ENCODE measurements around the gene HKDC1. TPM values are rescaled to one million over a fixed set of nuclear protein-coding genes. Genes with fewer than 3 reads are reported as not detected.

Gene HKDC1
- total RNA-seq, 1 donor from 2014 or later, result 0.09 TPM

GRCh38 chr10:69239136-69239535, 19.0 kb downstream of the HKDC1 start:
- DNase-seq (ENCODE audit: low spot score), result no peak
- intact Hi-C loops (cut with micrococcal nuclease), result loop anchor here (5.0 kb wide), 2 partner anchors 78 to 168 kb away; no protein-coding TSS in a partner anchor
- H3K36me3 Mint-ChIP-seq (ENCODE audit: low read depth), result no peaks in the 10 kb centered on the region
- peaks cover 2% of the 10 kb centered on the region for H3K4me1 Mint-ChIP-seq (ENCODE audit: low read depth)
- no peak overlapping the region for H3K27ac Mint-ChIP-seq
- no peaks in the 10 kb centered on the region for H3K9me3 Mint-ChIP-seq
- H3K4me3 Mint-ChIP-seq (ENCODE audit: low read depth), result no peak overlapping the region
- H3K27me3 Mint-ChIP-seq (ENCODE audit: low read depth), result no peaks in the 10 kb centered on the region

GRCh38 chr10:69239816-69240434, 19.8 kb downstream of the HKDC1 start:
- H3K36me3 Mint-ChIP-seq (ENCODE audit: low read depth), result no peaks in the 10 kb centered on the region
- no peaks in the 10 kb centered on the region for H3K9me3 Mint-ChIP-seq
- DNase-seq (ENCODE audit: low spot score), result no peak
- H3K4me1 Mint-ChIP-seq (ENCODE audit: low read depth), result peaks cover 2% of the 10 kb centered on the region
- H3K27ac Mint-ChIP-seq, result no peak overlapping the region
- intact Hi-C loops (cut with micrococcal nuclease), result loop anchor here (5.0 kb wide), 2 partner anchors 77 to 167 kb away; no protein-coding TSS in a partner anchor
- H3K27me3 Mint-ChIP-seq (ENCODE audit: low read depth), result no peaks in the 10 kb centered on the region
- no peak overlapping the region for H3K4me3 Mint-ChIP-seq (ENCODE audit: low read depth)

GRCh38 chr10:69240455-69240854, 20.3 kb downstream of the HKDC1 start:
- Mint-ChIP-seq H3K9me3 (no peaks in the 10 kb centered on the region), H3K27me3 (ENCODE audit: low read depth) (no peaks in the 10 kb centered on the region), H3K36me3 (ENCODE audit: low read depth) (no peaks in the 10 kb centered on the region), H3K27ac (no peak overlapping the region), H3K4me1 (ENCODE audit: low read depth) (peaks cover 2% of the 10 kb centered on the region), H3K4me3 (ENCODE audit: low read depth) (no peak overlapping the region)
- no peak for DNase-seq (ENCODE audit: low spot score)
- intact Hi-C loops (cut with micrococcal nuclease), result no loop called here

GRCh38 chr10:69241575-69241974, 21.4 kb downstream of the HKDC1 start:
- intact Hi-C loops (cut with micrococcal nuclease), result no loop called here
- no peaks in the 10 kb centered on the region for H3K9me3 Mint-ChIP-seq
- no peak overlapping the region for H3K4me3 Mint-ChIP-seq (ENCODE audit: low read depth)
- no peaks in the 10 kb centered on the region for H3K36me3 Mint-ChIP-seq (ENCODE audit: low read depth)
- no peak overlapping the region for H3K27ac Mint-ChIP-seq
- DNase-seq (ENCODE audit: low spot score), result no peak
- H3K4me1 Mint-ChIP-seq (ENCODE audit: low read depth), result peaks cover 2% of the 10 kb centered on the region
- no peaks in the 10 kb centered on the region for H3K27me3 Mint-ChIP-seq (ENCODE audit: low read depth)

- H3K36me3 Mint-ChIP-seq (ENCODE audit: low read depth), result no peaks in the 10 kb centered on the region
- DNase-seq (ENCODE audit: low spot score), result no peak
- no peak overlapping the region for H3K4me3 Mint-ChIP-seq (ENCODE audit: low read depth)
- intact Hi-C loops (cut with micrococcal nuclease), result no loop called here
- H3K9me3 Mint-ChIP-seq, result no peaks in the 10 kb centered on the region
- no peak overlapping the region for H3K27ac Mint-ChIP-seq
- H3K27me3 Mint-ChIP-seq (ENCODE audit: low read depth), result no peaks in the 10 kb centered on the region
- H3K4me1 Mint-ChIP-seq (ENCODE audit: low read depth), result no peaks in the 10 kb centered on the region
Observed at GRCh38 chr10:69242040-69242851, 22.1 kb downstream of the HKDC1 start.

GRCh38 chr10:69242852-69243212, 22.7 kb downstream of the HKDC1 start:
- no peak for DNase-seq (ENCODE audit: low spot score)
- intact Hi-C loops (cut with micrococcal nuclease), result no loop called here
- no peaks in the 10 kb centered on the region for H3K9me3 Mint-ChIP-seq
- H3K27ac Mint-ChIP-seq, result no peak overlapping the region
- H3K27me3 Mint-ChIP-seq (ENCODE audit: low read depth), result no peaks in the 10 kb centered on the region
- H3K4me1 Mint-ChIP-seq (ENCODE audit: low read depth), result no peaks in the 10 kb centered on the region
- H3K36me3 Mint-ChIP-seq (ENCODE audit: low read depth), result no peaks in the 10 kb centered on the region
- H3K4me3 Mint-ChIP-seq (ENCODE audit: low read depth), result no peak overlapping the region

- intact Hi-C loops (cut with micrococcal nuclease), result no loop called here
- Mint-ChIP-seq H3K4me3 (ENCODE audit: low read depth) (no peak overlapping the region), H3K4me1 (ENCODE audit: low read depth) (no peaks in the 10 kb centered on the region), H3K27ac (no peak overlapping the region), H3K36me3 (ENCODE audit: low read depth) (no peaks in the 10 kb centered on the region), H3K27me3 (ENCODE audit: low read depth) (no peaks in the 10 kb centered on the region), H3K9me3 (no peaks in the 10 kb centered on the region)
- no peak for DNase-seq (ENCODE audit: low spot score)
Observed at GRCh38 chr10:69243817-69244216, 23.7 kb downstream of the HKDC1 start.

- no peak overlapping the region for H3K27ac Mint-ChIP-seq
- intact Hi-C loops (cut with micrococcal nuclease), result no loop called here
- H3K27me3 Mint-ChIP-seq (ENCODE audit: low read depth), result no peaks in the 10 kb centered on the region
- H3K4me1 Mint-ChIP-seq (ENCODE audit: low read depth), result no peaks in the 10 kb centered on the region
- no peaks in the 10 kb centered on the region for H3K36me3 Mint-ChIP-seq (ENCODE audit: low read depth)
- no peaks in the 10 kb centered on the region for H3K9me3 Mint-ChIP-seq
- DNase-seq (ENCODE audit: low spot score), result no peak
- H3K4me3 Mint-ChIP-seq (ENCODE audit: low read depth), result no peak overlapping the region
Observed at GRCh38 chr10:69246036-69246435, 25.9 kb downstream of the HKDC1 start.

- no peaks in the 10 kb centered on the region for H3K27me3 Mint-ChIP-seq (ENCODE audit: low read depth)
- no peaks in the 10 kb centered on the region for H3K9me3 Mint-ChIP-seq
- no peaks in the 10 kb centered on the region for H3K36me3 Mint-ChIP-seq (ENCODE audit: low read depth)
- intact Hi-C loops (cut with micrococcal nuclease), result no loop called here
- DNase-seq (ENCODE audit: low spot score), result no peak
- no peak overlapping the region for H3K27ac Mint-ChIP-seq
- no peaks in the 10 kb centered on the region for H3K4me1 Mint-ChIP-seq (ENCODE audit: low read depth)
- no peak overlapping the region for H3K4me3 Mint-ChIP-seq (ENCODE audit: low read depth)
Observed at GRCh38 chr10:69246581-69247312, 26.6 kb downstream of the HKDC1 start.

GRCh38 chr10:69247313-69247710, 27.2 kb downstream of the HKDC1 start:
- Mint-ChIP-seq H3K36me3 (ENCODE audit: low read depth) (no peaks in the 10 kb centered on the region), H3K9me3 (no peaks in the 10 kb centered on the region), H3K27ac (no peak overlapping the region), H3K4me1 (ENCODE audit: low read depth) (no peaks in the 10 kb centered on the region), H3K4me3 (ENCODE audit: low read depth) (no peak overlapping the region), H3K27me3 (ENCODE audit: low read depth) (no peaks in the 10 kb centered on the region)
- intact Hi-C loops (cut with micrococcal nuclease), result no loop called here
- no peak for DNase-seq (ENCODE audit: low spot score)

- H3K4me1 Mint-ChIP-seq (ENCODE audit: low read depth), result no peaks in the 10 kb centered on the region
Observed at GRCh38 chr10:69248117-69248730, 28.1 kb downstream of the HKDC1 start.

GRCh38 chr10:69250041-69250440, 29.9 kb downstream of the HKDC1 start:
- Mint-ChIP-seq H3K9me3 (no peaks in the 10 kb centered on the region), H3K27ac (no peak overlapping the region), H3K36me3 (ENCODE audit: low read depth) (no peaks in the 10 kb centered on the region), H3K27me3 (ENCODE audit: low read depth) (no peaks in the 10 kb centered on the region), H3K4me1 (ENCODE audit: low read depth) (no peaks in the 10 kb centered on the region), H3K4me3 (ENCODE audit: low read depth) (no peak overlapping the region)
- DNase-seq (ENCODE audit: low spot score), result no peak
- intact Hi-C loops (cut with micrococcal nuclease), result no loop called here

More at GRCh38 chr10:69248117-69248730, 28.1 kb downstream of the HKDC1 start:
- intact Hi-C loops (cut with micrococcal nuclease), result no loop called here
- H3K4me3 Mint-ChIP-seq (ENCODE audit: low read depth), result no peak overlapping the region
- no peaks in the 10 kb centered on the region for H3K9me3 Mint-ChIP-seq
- H3K27me3 Mint-ChIP-seq (ENCODE audit: low read depth), result no peaks in the 10 kb centered on the region
- H3K27ac Mint-ChIP-seq, result no peak overlapping the region
- H3K36me3 Mint-ChIP-seq (ENCODE audit: low read depth), result no peaks in the 10 kb centered on the region
- DNase-seq (ENCODE audit: low spot score), result no peak
